Measurements from ENCODE around the gene PDE2A. TPM values are rescaled to one million over a fixed set of nuclear protein-coding genes. Genes with fewer than 3 reads are reported as not detected.

PDE2A gene
- total RNA-seq, 1 donor from 2014 or later, result 0.11 TPM

DNA sequence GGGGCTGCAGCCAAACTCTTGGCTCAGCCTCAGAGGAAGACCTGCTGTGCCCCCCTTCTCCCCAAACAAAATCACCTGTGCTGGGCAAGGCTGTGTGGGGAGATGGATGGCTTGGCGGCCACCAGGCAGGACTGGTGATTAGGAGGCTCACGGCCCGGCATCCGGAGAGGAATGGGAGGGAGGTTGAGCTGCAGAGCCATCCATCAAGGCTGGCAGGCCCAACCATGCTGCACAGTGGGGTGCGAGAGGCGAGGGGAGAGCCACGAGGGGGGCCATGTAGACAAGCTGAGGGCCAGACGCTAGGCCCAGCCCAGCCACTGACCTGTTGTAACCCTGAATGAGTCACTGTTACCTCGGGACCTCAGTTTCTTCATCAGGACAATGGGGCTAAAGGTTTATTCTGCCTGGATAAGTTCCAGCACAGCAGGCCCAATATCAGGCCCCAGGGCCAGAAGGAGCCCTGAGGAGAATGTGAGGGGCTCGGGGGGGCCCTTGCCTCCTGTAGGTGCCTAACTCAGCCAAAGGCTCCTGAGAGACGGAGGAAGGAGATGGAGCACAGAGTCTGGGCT lies 18.2 kb downstream of the PDE2A start:
- H3K27me3 Mint-ChIP-seq (ENCODE audit: insufficient read depth, low read depth), result peaks cover 7% of the 10 kb centered on the region
- no peaks in the 10 kb centered on the region for H3K79me2 ChIP-seq (ENCODE audit: low read depth)
- peaks cover 31% of the 10 kb centered on the region for H3K4me1 ChIP-seq
- no peak overlapping the region for H2AFZ ChIP-seq (replicated peaks)
- H3F3A ChIP-seq (ENCODE audit: low read depth), result peaks cover 21% of the 10 kb centered on the region
- H3K4me2 ChIP-seq, result no peak overlapping the region
- H3K4me3 Mint-ChIP-seq, result no peak overlapping the region
- no peaks in the 10 kb centered on the region for H3K36me3 ChIP-seq
- TF ChIP-seq, protein P1, sequence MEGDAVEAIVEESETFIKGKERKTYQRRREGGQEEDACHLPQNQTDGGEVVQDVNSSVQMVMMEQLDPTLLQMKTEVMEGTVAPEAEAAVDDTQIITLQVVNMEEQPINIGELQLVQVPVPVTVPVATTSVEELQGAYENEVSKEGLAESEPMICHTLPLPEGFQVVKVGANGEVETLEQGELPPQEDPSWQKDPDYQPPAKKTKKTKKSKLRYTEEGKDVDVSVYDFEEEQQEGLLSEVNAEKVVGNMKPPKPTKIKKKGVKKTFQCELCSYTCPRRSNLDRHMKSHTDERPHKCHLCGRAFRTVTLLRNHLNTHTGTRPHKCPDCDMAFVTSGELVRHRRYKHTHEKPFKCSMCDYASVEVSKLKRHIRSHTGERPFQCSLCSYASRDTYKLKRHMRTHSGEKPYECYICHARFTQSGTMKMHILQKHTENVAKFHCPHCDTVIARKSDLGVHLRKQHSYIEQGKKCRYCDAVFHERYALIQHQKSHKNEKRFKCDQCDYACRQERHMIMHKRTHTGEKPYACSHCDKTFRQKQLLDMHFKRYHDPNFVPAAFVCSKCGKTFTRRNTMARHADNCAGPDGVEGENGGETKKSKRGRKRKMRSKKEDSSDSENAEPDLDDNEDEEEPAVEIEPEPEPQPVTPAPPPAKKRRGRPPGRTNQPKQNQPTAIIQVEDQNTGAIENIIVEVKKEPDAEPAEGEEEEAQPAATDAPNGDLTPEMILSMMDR (IDR thresholded peaks at IDR 0.05), result no peak
- TF ChIP-seq EZH2phosphoT487 (IDR thresholded peaks at IDR 0.05) (no peak), EZH2 (IDR thresholded peaks at IDR 0.05) (no peak)
- no peaks in the 10 kb centered on the region for H3K27me3 ChIP-seq
- H3K27ac Mint-ChIP-seq, result no peak overlapping the region
- H3K36me3 Mint-ChIP-seq, result no peaks in the 10 kb centered on the region
- H4K20me1 ChIP-seq (ENCODE audit: low read depth), result no peaks in the 10 kb centered on the region
- H3K9me3 ChIP-seq (ENCODE audit: low read depth), result no peaks in the 10 kb centered on the region
- H3K4me1 Mint-ChIP-seq, result peaks cover 65% of the 10 kb centered on the region
- no peak for DNase-seq (ENCODE audit: low spot score)
- no peak overlapping the region for H3K27ac ChIP-seq
- H3K9ac ChIP-seq, result no peak overlapping the region
- H3K4me3 ChIP-seq, result no peak overlapping the region
- H3K9me3 Mint-ChIP-seq, result no peaks in the 10 kb centered on the region

DNA sequence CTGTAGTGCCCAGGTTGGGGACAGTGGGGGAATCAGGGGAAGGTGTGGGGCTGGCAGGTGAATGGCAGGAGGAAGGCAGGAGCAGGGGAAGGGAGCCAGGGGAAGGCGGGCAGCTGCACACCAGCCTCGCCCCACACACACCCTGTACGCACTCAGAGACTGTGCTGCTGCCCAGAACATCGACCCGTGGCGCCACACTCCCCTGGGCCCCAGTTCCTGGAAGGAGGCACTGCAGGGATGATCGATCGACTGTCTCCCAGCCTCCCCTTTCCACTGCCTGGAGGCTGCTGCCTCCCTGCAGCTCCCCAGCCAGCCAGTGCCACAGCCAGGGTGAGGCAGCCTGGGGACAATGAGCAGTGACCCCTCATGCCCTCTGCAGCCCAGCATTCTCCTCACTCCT lies 19.2 kb downstream of the PDE2A start:
- Histone ChIP-seq H2AFZ (replicated peaks) (no peak overlapping the region), H3K79me2 (ENCODE audit: low read depth) (no peaks in the 10 kb centered on the region), H3K27ac (no peak overlapping the region), H3F3A (ENCODE audit: low read depth) (peaks cover 16% of the 10 kb centered on the region), H4K20me1 (ENCODE audit: low read depth) (no peaks in the 10 kb centered on the region), H3K36me3 (no peaks in the 10 kb centered on the region), H3K4me2 (no peak overlapping the region), H3K9ac (no peak overlapping the region), H3K9me3 (ENCODE audit: low read depth) (no peaks in the 10 kb centered on the region), H3K4me3 (no peak overlapping the region), H3K4me1 (peaks cover 24% of the 10 kb centered on the region), H3K27me3 (no peaks in the 10 kb centered on the region)
- peaks cover 7% of the 10 kb centered on the region for H3K27me3 Mint-ChIP-seq (ENCODE audit: insufficient read depth, low read depth)
- no peak overlapping the region for H3K27ac Mint-ChIP-seq
- DNase-seq (ENCODE audit: low spot score), result no peak
- H3K9me3 Mint-ChIP-seq, result no peaks in the 10 kb centered on the region
- TF ChIP-seq EZH2 (IDR thresholded peaks at IDR 0.05), result no peak
- no peak for TF ChIP-seq EZH2phosphoT487 (IDR thresholded peaks at IDR 0.05)
- TF ChIP-seq, protein P1 (IDR thresholded peaks at IDR 0.05), result no peak
- H3K4me3 Mint-ChIP-seq, result no peak overlapping the region
- peaks cover 66% of the 10 kb centered on the region for H3K4me1 Mint-ChIP-seq
- H3K36me3 Mint-ChIP-seq, result no peaks in the 10 kb centered on the region

DNA sequence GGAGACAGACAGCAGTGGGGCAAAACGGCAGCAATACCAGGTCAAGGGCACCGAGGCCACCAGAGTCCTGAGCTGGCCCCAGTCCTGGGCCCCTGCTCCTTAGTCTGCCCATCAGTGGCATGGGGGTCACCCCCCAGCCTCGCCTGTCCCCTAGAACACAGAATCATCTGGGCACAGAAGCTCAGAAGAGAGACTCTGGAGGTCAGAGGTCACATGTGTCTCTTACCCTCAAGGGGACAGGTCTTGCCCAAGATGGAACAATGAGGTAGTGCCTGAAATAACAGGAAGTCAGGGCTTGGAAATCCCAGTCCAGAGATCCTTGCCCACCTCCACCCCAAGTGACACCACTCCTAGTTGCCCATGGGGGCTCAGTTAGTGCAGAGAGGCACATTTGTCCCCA lies 20.6 kb downstream of the PDE2A start:
- Histone ChIP-seq H3K36me3 (no peaks in the 10 kb centered on the region), H3K4me3 (no peak overlapping the region), H3K9ac (no peak overlapping the region), H3K4me2 (peak overlapping the region; percentile 57), H3K79me2 (ENCODE audit: low read depth) (no peaks in the 10 kb centered on the region), H3F3A (ENCODE audit: low read depth) (peaks cover 16% of the 10 kb centered on the region), H4K20me1 (ENCODE audit: low read depth) (no peaks in the 10 kb centered on the region), H3K4me1 (peaks cover 24% of the 10 kb centered on the region), H3K27me3 (no peaks in the 10 kb centered on the region), H3K9me3 (ENCODE audit: low read depth) (no peaks in the 10 kb centered on the region), H2AFZ (replicated peaks) (no peak overlapping the region), H3K27ac (no peak overlapping the region)
- peaks cover 63% of the 10 kb centered on the region for H3K4me1 Mint-ChIP-seq
- no peak for DNase-seq (ENCODE audit: low spot score)
- H3K4me3 Mint-ChIP-seq, result no peak overlapping the region
- H3K27ac Mint-ChIP-seq, result peak overlapping the region; percentile 76
- no peaks in the 10 kb centered on the region for H3K36me3 Mint-ChIP-seq
- TF ChIP-seq, protein P1 (IDR thresholded peaks at IDR 0.05), result no peak
- TF ChIP-seq EZH2 (IDR thresholded peaks at IDR 0.05) (no peak), EZH2phosphoT487 (IDR thresholded peaks at IDR 0.05) (no peak)
- no peaks in the 10 kb centered on the region for H3K9me3 Mint-ChIP-seq
- peaks cover 7% of the 10 kb centered on the region for H3K27me3 Mint-ChIP-seq (ENCODE audit: insufficient read depth, low read depth)

All from neural progenitor cell (in vitro differentiated cells).